Neural progenitor cell (in vitro differentiated cells): ENCODE results near the gene HADH.

ENCODE experiments used
- EZH2 ChIP-seq: fragments of 200-600 bp; sonication (generic); IDR thresholded peaks from 2 replicates; pipeline ENCODE4 v1.6.1; 2017; ENCODE audit warnings: antibody characterized with exemption, mild to moderate bottlenecking, moderate library complexity
- EZH2phosphoT487 ChIP-seq: fragments of 200-600 bp; sonication (generic); IDR thresholded peaks from 2 replicates; pipeline ENCODE4 v1.6.1; 2017; ENCODE audit warnings: antibody characterized with exemption

GRCh38 chr4:108054025-108054638 is 64.4 kb downstream of the HADH start:
- TF ChIP-seq EZH2: no peak
- TF ChIP-seq EZH2phosphoT487: no peak
